ENCODE results near the gene KCNMA1. TPM values are rescaled to one million over a fixed set of nuclear protein-coding genes. Genes with fewer than 3 reads are reported as not detected.
A peak's percentile ranks its signal among the peaks of the same experiment; 100 is the strongest.
"Not testable (repeated sequence)": the region's sequence is repeated elsewhere in the genome, so short reads cannot be mapped to it uniquely, and the experiment has no call there.

Gene KCNMA1
- total RNA-seq, 1 donor from 2014 or later, result 0.59 TPM

DNA sequence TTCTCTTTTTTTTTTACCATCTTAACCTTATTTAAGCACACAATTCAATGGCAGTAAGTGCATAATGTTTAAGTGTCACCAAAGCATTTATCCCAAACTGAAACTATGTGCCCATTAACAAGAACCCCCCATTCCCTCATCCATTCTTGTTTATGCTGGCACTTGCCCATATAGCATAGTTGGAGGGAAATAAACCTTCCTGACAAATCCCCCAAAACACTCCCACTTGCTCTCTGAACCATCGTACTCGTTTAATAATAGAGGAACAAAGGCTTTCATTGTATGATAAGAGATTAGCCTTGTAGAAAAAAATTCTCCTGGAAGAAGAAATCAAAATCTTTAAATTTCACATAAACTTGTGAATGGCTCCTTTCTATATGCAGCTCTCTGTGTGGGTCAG lies 26.4 kb upstream of the KCNMA1 start:
- no peak for DNase-seq (ENCODE audit: low read depth, low spot score)

DNA sequence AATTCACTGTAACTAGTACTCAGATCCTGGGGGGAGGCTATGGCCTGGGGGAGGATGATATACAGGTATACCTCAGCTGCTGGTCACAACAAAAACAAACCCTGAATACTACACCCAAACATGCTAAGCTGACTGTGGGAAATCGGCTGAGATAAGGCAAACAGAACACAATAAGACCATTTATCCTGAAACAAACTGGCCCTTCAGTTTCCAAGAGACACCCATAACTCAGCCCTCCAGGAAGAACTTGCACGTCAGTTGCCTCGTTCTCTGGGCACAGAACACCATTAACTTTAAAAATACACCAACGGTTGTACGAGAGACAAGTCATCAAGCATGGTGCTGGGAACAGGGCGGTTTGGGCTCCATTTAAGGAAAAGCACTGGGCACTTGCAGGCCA lies 24.1 kb upstream of the KCNMA1 start:
- no peak for DNase-seq (ENCODE audit: low read depth, low spot score)

DNA sequence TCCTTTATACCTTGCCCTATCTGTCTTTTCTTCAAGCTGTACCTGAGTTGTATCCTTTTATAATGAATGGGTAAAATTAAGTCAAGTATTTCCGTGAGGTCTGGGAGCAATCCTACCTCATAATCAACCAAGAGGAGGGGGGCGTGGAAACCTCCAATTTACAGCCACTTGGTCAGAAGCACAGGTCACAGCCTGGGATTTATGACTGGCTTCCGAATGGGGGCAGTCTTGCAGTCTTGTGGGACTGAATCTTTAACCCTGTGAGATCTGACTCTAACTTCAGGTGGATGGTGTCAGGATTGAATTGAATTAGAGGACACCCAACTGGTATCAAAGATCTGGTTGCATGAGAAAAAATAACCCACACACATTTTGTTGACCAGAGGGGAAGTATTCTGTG lies 23.5 kb upstream of the KCNMA1 start:
- no peak for DNase-seq (ENCODE audit: low read depth, low spot score)

DNA sequence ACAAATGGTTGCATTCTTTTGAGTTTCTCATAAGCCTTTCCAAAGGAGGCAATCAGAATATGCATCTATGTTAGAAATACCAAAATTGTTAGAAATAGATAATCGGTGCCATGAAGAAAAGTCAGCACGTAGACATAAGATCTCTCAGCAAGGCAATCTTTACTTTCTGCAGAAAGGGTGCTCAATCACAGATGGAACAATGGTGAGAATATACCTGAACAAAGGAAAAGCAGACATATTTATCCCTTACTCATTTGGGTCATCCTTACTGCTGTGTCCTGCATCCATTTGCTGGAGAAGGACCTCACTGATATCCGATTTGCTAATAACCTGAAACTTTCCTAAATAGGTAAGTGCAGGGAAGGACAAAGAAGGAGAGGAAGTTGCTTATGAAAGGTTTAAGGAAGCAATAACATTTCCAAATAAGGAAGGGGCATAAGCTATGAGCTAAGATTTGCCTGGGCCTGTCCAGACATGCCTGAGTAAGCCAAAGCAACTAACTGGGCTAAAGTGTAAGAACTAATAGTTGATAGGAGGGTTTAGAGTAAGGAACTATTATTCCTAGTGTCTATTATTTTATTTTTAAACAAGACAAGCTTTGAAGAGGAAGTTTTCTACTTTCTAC lies 21.6 kb upstream of the KCNMA1 start:
- DNase-seq (ENCODE audit: low read depth, low spot score), result not testable (repeated sequence)

DNA sequence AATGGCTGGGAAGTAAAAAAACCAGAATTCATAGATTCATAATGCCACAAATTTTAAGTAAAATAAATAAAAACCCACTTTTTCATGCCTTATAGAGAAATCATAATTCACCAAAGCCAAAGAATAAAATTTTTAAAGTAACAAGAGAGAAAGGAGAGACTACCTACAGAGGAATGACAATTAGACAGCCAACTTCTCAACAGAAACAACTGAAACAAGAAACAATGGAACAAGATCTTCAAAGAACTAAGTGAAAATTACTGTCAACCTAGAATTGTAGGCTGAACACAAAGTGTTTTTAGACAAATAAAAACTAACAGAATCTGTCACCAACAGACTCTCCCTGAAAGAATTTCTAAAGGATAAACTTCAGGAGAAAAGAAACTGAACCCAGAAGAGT lies 15.6 kb upstream of the KCNMA1 start:
- no peak for DNase-seq (ENCODE audit: low read depth, low spot score)

DNA sequence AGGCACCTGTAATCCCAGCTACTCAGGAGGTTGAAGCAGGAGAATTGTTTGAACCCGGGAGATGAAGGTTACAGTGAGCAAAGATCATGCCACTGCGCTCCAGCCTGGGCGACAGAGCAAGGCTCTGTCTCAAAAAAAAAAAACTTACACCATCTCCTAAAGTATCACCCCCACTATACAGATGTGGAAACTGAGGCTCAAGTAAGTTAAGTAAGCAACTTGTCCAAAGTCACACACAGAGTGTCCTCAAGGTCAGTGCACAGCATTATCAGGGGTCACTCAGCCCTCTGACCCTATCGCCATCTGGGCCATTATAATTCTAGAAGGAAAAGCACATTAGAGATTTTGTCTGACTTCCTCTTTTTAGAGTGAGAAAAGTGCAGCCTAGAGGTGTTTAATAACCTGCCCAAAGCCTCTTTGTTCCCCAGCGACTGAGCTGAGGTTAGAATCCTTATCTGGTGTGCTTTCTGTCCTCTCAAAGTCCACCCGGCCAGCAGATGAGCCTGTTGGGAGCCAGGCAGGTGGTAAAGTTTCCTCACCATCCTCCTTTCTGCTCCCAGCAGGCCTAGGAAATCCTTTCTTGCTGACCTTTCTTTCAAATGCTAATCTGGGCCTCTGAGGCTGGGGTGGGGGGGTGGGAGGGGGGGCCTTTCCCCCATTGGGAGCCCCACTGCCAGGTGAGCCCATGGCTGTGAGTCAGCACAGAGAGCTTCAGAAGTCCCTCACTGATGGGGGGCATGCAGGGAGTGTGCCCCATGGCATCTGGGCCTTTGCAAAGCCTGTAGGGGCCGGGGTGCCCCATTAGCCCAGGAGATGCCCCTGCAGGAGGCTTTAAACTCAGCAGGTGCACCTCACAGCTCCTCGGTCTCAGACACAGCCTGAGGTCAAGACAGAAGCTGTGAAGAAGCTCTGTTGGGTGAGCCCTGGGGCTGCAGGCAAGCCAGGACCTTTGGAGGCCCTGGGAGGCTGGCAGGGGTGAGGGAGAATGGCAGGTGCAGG lies 12.0 kb upstream of the KCNMA1 start:
- DNase-seq (ENCODE audit: low read depth, low spot score), result no peak

DNA sequence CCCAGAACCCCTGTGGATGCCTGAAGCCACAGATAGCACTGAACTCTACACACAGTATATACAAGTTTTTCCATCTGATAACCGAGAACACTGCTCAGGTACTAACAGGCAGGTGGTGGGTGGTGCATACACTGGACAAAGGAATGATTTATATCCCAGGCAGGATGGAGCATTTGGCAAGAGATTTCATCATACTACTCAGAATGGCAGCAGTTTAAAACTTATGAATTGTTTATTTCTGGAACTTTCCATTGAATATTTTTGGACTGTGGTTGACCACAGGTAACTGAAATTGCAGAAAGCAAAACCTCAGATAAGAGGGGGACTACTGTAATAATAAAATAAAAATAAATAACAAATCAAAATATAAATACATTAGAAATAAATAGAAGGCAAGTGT lies 10.9 kb upstream of the KCNMA1 start:
- DNase-seq (ENCODE audit: low read depth, low spot score), result no peak

DNA sequence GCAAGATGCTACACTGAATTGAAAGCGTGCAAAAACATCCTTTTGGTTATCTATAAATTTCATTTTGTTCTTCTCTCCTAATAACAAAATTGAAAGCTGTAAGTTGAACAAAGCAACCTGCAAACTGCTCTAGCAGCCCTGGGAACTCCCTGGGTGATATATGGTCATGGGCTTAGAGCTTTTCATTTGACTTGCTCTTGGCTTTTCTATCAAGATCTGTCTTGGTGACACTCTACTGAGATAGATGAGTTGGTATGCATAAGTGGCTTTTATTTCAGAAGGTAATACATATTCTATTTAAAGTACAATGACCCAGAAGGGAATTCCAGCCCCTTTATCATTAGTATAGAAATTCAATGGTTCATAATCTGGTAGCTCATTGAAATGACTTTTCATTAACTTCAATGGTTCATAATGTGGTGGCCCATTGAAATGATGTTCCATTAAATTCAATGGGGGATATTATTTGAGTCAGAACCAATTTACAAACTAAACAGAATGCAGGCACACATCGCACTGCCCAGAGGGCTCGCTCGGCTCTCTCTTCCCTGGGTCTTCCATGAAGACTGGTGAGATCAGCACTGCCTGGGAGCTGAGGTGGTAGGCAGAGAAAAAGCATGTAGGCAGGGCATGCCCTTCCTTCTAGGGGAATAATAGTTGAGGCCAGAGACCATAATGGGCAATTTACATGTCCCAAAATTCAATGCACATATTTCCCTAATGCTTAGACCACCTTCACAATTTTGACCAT lies 10.1 kb upstream of the KCNMA1 start:
- no peak for DNase-seq (ENCODE audit: low read depth, low spot score)

DNA sequence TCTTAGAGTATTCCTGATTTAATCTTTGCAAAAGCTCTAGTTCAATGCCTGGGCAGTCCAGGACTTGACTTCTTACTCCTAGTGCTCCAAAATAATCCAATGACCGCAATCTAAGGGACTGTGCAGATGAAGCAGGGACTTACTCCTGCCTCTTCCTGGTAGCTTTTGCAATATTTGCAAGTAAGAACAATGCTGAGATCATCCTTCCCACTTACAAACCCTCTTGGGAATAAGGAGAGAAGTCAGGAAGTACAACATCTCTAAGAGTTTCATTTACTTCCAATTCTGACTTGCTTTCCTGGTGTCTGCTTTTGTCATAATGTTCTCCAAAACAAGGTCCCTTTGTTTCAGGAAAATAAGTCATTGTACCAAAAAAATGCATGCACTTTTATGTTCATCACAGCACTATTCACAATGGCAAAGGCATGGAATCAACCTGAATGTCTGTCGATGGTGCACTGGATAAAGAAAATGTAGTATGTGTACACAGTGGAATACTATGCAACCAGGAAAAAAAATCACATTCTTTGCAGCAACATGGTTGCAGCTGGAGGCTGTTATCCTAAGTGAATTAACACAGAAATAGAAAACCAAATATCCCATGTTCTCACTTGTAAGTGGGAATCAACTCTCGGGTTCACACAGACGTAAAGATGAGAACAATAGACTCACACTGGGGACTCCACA lies 7.1 kb upstream of the KCNMA1 start:
- DNase-seq (ENCODE audit: low read depth, low spot score), result no peak

DNA sequence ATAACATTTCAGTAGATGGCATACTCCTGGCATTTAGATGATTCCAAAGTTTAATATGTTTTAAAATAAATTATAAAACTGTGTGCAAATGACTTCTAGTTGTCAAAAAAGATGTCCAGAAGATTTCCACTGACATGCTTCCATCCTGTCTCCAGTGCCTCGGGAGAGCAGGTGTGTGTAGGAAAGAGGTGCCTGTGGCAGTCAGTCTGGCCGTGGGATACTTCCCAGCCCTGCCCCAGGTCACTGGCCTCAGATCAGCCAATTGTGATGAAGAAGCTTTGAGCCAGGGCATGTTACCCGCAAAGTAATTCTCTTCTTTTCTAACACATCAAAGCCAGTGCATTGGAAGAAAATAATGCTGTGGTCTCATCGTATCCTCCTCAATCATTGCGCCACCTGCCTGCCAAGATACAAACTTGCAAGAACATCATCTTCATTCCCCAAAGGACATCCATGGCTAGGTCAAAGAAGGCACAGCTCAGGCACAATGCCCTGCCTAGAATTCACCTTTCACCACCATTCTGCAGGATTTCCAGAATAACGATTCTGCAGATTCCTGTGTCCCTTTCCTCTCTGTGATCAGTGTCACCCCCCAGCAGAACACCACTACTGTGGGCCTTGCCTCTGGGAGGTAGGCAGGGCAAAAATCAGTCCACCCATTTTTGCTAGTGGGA lies 6.3 kb upstream of the KCNMA1 start:
- peak; percentile 37 for DNase-seq (ENCODE audit: low read depth, low spot score)

DNA sequence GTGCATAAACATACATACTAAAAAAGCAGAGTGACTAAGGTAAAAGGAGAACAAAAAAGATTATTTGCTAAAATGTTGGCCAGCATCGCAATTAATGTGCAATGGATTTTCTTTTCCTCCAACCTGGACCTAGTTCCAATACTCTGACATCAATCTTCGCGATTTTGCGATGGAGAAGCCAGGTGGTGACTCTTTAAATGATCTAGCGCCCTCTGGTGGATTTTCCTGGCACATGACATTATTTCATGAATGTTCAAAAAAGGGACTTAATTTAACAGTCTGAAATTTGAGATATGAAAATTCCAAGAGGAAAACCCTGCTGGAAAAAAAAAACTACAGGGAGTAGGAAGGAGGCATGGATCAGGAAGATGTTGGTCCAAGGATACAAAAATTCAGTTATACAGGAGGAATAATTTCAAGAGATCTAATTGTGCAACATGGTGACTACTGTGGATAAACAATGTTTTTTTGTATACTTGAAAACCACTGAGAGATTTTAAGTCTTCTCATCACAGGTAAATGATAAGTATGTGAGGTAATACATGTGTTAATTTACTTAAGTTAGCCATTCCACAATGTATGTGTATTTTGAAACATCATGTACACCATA lies 4.3 kb upstream of the KCNMA1 start:
- no peak for DNase-seq (ENCODE audit: low read depth, low spot score)

DNA sequence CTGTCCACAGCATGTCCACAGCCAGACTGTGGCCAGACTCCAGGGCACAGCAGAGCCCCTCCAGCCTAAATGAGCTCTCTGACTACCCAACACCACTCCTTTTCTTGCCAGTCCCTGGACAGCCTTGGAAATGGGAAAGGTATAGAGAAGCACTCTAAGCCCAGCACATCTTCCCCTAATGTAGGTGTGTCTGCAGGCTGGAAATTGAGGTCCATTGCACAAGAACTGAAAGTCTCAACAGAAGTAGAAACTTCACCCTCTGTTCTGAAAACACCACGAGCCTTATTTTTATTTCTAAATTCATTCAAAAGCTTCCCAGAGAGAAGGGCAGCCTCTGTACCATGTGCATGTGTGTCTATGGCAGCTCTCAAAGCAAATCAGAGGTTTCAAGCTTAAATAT lies 3.7 kb upstream of the KCNMA1 start:
- DNase-seq (ENCODE audit: low read depth, low spot score), result no peak

DNA sequence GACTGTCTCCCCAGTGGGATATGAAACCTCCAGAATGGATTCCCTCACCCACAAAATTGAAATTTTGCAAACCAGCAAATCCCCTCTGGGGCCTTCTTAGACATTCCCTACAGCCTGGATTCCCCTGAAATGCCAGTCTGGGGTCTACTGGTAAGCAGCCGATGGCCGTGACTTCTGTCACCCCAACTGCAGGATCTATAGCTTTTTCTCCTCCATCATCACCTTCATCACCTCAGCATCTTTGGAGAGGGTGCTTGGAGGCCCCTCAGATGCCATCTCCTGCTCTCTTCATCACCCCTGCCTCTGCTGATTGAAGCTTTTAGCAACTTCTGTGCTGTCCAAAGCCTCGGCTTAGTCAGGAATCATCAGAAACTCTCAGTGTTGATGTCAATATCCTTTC lies 2.6 kb upstream of the KCNMA1 start:
- no peak for DNase-seq (ENCODE audit: low read depth, low spot score)

DNA sequence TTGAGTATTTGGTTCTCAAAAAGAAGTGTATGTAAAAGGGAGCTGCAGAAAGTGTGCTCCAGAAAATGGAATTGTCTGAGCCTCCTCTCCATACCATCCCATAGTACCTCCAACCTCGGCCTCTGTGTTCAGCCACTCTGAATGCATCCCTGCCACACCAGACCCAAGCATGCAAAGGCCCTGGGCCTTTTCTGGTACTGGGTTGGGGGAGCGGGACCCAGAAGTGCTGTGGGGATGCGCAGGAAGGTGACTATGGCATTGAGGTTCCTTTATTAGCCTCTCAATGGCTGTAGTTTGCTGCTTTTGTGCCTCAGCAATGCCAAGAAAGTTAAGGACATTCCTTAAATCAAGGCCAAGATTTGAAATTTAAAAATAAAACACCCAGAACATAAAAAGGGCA lies 2.1 kb upstream of the KCNMA1 start:
- no peak for DNase-seq (ENCODE audit: low read depth, low spot score)

DNA sequence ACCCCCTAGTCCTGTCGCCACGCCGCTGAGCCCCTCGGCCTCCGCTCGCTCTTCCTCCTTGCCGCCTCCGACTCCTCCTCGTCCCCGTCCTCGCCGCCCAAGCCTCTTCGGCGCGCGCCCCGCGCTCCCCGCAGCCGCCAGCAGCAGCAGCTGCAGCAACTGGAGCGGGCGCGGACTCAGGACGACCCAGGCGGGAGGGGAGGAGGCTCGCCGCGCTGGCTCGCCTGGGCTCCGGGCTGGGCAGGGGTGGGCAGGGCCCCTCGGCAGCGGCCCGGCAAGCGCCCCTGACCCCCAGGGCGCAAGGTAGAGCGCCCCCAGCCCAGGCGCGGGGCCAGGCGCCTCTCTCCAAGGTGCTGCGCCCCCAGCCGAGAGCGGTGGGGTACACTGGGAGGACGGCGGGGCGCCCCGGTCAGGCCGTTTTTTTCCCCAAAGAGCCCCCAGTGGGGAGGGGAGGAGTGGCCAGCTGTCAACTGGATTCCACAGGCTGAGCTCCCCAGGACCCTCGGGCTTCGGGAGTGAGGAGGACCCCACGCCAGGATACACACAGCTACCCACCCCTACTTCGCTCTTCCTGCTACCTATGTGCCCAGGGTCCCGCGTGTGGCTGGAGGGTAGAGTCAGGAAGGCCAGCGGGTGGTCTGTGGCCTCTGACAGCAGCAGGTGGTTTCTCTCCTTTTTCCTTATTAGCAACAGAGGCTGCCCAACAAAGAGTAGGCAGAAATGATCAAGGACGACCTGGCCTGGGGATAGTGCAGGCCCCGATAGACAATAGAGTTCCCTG lies 903 bp upstream of the KCNMA1 start:
- DNase-seq (ENCODE audit: low read depth, low spot score), result no peak

DNA sequence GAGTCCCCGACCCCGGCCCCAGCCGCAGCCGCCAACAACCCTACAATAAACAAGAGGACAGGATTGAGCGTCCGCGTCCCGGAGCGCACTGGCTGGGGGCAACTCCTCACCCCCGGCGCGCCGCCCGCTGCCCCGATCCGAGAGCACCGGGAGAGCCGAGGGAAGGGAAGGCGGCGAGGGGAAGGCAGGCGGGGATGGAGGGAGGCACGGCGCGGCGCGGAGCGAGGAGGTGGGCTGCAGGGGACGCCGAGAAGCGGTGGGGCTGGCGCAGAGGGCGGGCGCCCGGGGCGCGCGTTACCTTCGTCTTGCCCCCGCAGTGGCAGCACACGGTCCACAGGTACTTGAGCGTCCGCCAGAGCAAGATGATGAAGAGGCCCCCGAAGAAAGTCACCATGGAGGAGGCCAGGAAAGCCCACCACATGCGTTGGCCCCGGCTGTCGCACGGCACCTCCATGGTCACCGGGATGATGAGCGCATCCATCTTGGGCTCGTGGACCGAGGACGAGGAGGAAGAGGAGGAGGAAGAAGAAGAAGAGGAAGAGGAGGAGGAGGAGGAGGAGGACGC lies 559 bp downstream of the KCNMA1 start:
- no peak for DNase-seq (ENCODE audit: low read depth, low spot score)

DNA sequence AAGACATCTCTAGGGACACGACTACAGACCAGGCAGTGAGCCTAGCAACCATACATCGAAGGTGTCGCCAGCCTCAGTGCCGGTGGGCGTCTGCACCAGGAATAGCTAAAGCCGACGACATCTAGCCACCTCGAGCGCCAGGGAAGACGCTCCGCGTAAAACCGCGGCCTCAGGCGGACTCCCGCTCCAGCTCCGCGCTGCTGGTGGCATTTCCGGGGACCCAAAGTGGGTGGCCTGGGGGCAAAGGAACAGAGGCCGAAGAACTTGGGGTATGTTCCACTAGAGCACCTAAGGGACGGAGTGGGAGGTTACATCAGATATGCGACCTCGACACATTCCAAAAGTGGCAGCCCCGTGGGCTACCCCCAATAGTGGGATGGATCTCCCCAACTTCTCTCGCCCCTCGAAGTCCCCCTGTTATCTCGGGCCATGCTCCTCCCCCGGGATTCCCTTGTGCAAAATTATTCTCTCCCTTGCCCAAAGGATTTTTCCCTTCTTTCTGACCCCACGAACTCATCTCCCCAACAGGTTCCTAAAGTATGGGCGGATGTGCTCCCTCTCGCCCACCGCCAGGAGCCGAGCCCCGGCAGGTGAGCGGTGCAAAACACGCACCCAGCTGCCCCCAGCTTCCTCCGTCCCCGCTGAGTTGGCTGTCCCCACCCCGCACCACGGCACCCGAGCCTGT lies 1.2 kb downstream of the KCNMA1 start:
- no peak for DNase-seq (ENCODE audit: low read depth, low spot score)

DNA sequence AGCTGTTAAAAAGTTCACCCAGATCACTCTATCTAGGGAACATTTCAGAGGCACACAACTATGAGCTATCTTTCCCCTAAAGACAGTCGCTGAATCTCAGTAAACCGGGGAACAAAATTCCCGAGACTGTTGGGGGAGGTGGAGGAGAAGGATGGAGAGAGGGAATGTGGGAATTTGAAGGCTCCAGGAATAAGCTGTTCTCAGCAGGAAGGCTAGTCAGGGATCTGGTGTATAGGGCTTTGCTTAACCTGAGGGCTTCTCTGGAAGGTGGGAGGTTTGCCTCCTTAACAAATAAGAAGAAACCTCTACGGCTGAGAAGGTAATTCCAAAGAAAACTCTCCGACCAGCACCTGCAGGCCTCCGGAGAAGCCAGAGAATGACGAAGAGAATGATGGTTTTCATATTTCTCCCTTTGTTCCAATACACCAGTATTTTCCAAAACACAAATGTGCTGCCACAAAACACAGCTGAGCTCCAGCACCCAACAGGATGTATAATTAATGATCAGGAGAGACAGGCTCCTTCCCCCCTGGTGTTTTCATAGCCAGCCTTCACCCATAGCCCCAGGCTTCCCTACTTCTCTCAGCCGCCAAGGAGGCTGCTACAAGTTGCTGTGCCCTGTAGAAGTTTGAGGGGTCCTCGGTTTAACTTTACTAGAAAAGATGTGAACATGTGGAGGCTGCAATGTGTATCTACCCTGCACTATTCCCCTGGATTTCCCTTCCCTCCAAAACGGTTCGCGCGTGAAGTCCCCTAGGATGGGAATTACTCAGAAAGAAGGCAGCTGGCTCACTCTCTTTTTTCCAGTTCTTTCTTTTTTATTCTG lies 2.0 kb downstream of the KCNMA1 start:
- no peak for DNase-seq (ENCODE audit: low read depth, low spot score)
